Panc1 (cell line): ENCODE data around the gene MYH10.

Source experiments
- CTCF ChIP-seq: fragments of 450-650 bp; IDR thresholded peaks from 2 replicates; pipeline ENCODE4 v1.5.1; 2017; ENCODE audit warnings: mild to moderate bottlenecking
- POLR2AphosphoS5 ChIP-seq: IDR thresholded peaks from 2 replicates; pipeline ENCODE4 v1.6.1; 2012; ENCODE audit warnings: mild to moderate bottlenecking, low read depth, low read length, moderate library complexity
- REST ChIP-seq, 2 experiments: IDR thresholded peaks; 2 replicates each; pipeline ENCODE4 v1.6.1; 2011 to 2012; ENCODE audit warnings: low read depth in 2 of 2, control low read depth in 1 of 2, low read length in 1 of 2, mild to moderate bottlenecking in 1 of 2, moderate library complexity in 1 of 2; ENCODE audit not compliant: insufficient read depth in 1 of 2
- SIN3A ChIP-seq: IDR thresholded peaks from 2 replicates; pipeline ENCODE4 v1.6.1; 2012; ENCODE audit warnings: low read depth, mild to moderate bottlenecking, low read length, moderate library complexity, borderline replicate concordance; ENCODE audit not compliant: insufficient read depth

GRCh38 chr17:8444494-8444893, 186.0 kb downstream of the MYH10 start:
- no peak for TF ChIP-seq CTCF
- TF ChIP-seq POLR2AphosphoS5: no peak
- no peak for TF ChIP-seq REST (IDR thresholded peaks at IDR 0.05; ENCODE audit: insufficient read depth in 1 of 2, low read depth in 2 of 2, low read length in 1 of 2)
- no peak for TF ChIP-seq SIN3A
